Measurements from ENCODE around the gene ADAMTS10. TPM values are rescaled to one million over a fixed set of nuclear protein-coding genes. Genes with fewer than 3 reads are reported as not detected.

The ADAMTS10 gene
- total RNA-seq, 1 donor from 2014 or later, result 11.5 TPM

GRCh38 chr19:8552810-8553209 lies 57.7 kb downstream of the ADAMTS10 start:
- TF ChIP-seq, protein P1, sequence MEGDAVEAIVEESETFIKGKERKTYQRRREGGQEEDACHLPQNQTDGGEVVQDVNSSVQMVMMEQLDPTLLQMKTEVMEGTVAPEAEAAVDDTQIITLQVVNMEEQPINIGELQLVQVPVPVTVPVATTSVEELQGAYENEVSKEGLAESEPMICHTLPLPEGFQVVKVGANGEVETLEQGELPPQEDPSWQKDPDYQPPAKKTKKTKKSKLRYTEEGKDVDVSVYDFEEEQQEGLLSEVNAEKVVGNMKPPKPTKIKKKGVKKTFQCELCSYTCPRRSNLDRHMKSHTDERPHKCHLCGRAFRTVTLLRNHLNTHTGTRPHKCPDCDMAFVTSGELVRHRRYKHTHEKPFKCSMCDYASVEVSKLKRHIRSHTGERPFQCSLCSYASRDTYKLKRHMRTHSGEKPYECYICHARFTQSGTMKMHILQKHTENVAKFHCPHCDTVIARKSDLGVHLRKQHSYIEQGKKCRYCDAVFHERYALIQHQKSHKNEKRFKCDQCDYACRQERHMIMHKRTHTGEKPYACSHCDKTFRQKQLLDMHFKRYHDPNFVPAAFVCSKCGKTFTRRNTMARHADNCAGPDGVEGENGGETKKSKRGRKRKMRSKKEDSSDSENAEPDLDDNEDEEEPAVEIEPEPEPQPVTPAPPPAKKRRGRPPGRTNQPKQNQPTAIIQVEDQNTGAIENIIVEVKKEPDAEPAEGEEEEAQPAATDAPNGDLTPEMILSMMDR (IDR thresholded peaks at IDR 0.05; ENCODE audit: borderline replicate concordance), result no peak
- Histone ChIP-seq H3K27me3 (ENCODE audit: low read depth) (no peaks in the 10 kb centered on the region), H3K4me3 (no peak overlapping the region), H3K9me3 (replicated peaks) (no peaks in the 10 kb centered on the region), H3K36me3 (peaks cover 5% of the 10 kb centered on the region), H3K4me1 (no peaks in the 10 kb centered on the region), H3K27ac (replicated peaks) (no peak overlapping the region)
- intact Hi-C loops (cut with micrococcal nuclease), result no loop called here
- DNase-seq, result no peak

- intact Hi-C loops (cut with micrococcal nuclease), result no loop called here
- no peaks in the 10 kb centered on the region for H3K27me3 ChIP-seq (ENCODE audit: low read depth)
- DNase-seq, result no peak
- no peak overlapping the region for H3K27ac ChIP-seq (replicated peaks)
- no peak overlapping the region for H3K4me3 ChIP-seq
- no peaks in the 10 kb centered on the region for H3K9me3 ChIP-seq (replicated peaks)
- TF ChIP-seq, protein P1 (IDR thresholded peaks at IDR 0.05; ENCODE audit: borderline replicate concordance), result no peak
- no peaks in the 10 kb centered on the region for H3K4me1 ChIP-seq
- peaks cover 5% of the 10 kb centered on the region for H3K36me3 ChIP-seq
These were observed 60.4 kb downstream of the ADAMTS10 start for GRCh38 chr19:8550070-8550469.

DNA sequence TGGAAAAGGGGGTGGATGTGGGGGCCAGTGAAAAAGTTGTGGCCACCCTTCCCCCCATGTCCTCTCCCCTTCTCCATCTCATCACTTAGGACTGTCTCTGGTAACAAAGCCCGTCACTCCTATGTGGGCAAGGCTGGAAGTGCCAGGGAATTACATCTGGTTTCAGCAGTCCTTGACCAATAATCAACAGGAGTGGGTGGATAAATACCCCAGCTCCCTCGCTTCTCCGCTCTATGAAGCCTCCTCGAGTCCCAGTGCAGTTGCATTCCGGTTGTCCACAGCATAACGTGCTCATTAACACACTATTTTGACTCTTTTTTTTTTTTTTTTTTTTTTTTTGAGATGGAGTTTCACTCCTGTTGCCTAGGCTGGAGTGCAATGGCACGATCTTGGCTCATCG lies 64.8 kb downstream of the ADAMTS10 start:
- H3K27ac ChIP-seq (replicated peaks), result no peak overlapping the region
- no peaks in the 10 kb centered on the region for H3K27me3 ChIP-seq (ENCODE audit: low read depth)
- TF ChIP-seq, protein P1 (IDR thresholded peaks at IDR 0.05; ENCODE audit: borderline replicate concordance), result no peak
- no peak for DNase-seq
- H3K9me3 ChIP-seq (replicated peaks), result no peaks in the 10 kb centered on the region
- peaks cover 5% of the 10 kb centered on the region for H3K36me3 ChIP-seq
- no peaks in the 10 kb centered on the region for H3K4me1 ChIP-seq
- intact Hi-C loops (cut with micrococcal nuclease), result no loop called here
- H3K4me3 ChIP-seq, result no peak overlapping the region

DNA sequence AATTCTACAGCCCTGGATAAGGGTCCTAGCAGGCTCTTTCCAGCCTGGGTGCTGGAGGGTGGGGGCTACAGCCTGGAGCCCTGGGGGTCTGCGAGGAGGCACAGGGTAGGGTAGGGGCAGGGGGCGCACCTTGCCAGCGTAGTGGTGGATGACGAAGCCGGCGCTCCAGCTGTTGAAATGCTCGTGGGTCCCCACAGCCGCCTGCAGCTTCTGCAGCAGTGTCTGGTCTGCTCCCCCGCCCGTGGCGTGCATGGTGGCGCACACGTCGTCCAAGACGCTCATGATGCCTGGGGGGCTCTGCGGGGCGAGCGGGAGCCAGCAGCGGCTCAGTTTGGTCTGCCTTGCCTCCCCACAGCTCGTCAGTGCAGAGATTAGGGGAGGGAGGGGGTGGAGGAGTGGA lies 66.3 kb downstream of the ADAMTS10 start:
- Histone ChIP-seq H3K4me3 (no peak overlapping the region), H3K36me3 (peaks cover 5% of the 10 kb centered on the region), H3K27me3 (ENCODE audit: low read depth) (no peaks in the 10 kb centered on the region), H3K4me1 (no peaks in the 10 kb centered on the region), H3K27ac (replicated peaks) (no peak overlapping the region), H3K9me3 (replicated peaks) (no peaks in the 10 kb centered on the region)
- TF ChIP-seq, protein P1 (IDR thresholded peaks at IDR 0.05; ENCODE audit: borderline replicate concordance), result no peak
- no peak for DNase-seq
- intact Hi-C loops (cut with micrococcal nuclease), result no loop called here

GRCh38 chr19:8539621-8540149 lies 70.8 kb downstream of the ADAMTS10 start:
- Histone ChIP-seq H3K36me3 (no peaks in the 10 kb centered on the region), H3K4me3 (no peak overlapping the region), H3K27me3 (ENCODE audit: low read depth) (no peaks in the 10 kb centered on the region), H3K9me3 (replicated peaks) (no peaks in the 10 kb centered on the region), H3K4me1 (no peaks in the 10 kb centered on the region), H3K27ac (replicated peaks) (no peak overlapping the region)
- TF ChIP-seq, protein P1 (IDR thresholded peaks at IDR 0.05; ENCODE audit: borderline replicate concordance), result no peak
- intact Hi-C loops (cut with micrococcal nuclease), result no loop called here
- DNase-seq, result no peak
